Left lung (tissue), 10 donors: ENCODE measurements around the gene C1QTNF9B. TPM values are rescaled to one million over a fixed set of nuclear protein-coding genes. Genes with fewer than 3 reads are reported as not detected.

Experiments used
- ATAC-seq: fragments of 200-7000 bp; cut with Tn5 transposase; one replicate; pipeline ENCODE4 v1.9.1; 2020; ENCODE audit warnings: moderate library complexity
- DNase-seq, 4 donors: peaks; one replicate each; pipeline ENCODE4 v3.0.0-alpha.2; 2013 to 2020
- H3K27ac ChIP-seq, 2 donors: fragments of 200-600 bp; sonication (generic) in 1 of 2; one replicate each; pipeline versions ENCODE4 v1.5.0 to v1.8.0; 2020 to 2021
- H3K27me3 ChIP-seq, 2 donors: fragments of 200-600 bp; sonication (generic) in 1 of 2; one replicate each; pipeline versions ENCODE4 v1.5.0 to v1.8.0; 2020 to 2021
- H3K36me3 ChIP-seq, 2 donors: fragments of 200-600 bp; sonication (generic) in 1 of 2; one replicate each; pipeline versions ENCODE4 v1.5.0 to v1.8.0; 2020 to 2021
- H3K4me1 ChIP-seq, 2 donors: fragments of 200-600 bp; one replicate each; pipeline ENCODE4 v1.8.0; 2021
- H3K4me3 ChIP-seq, 2 donors: fragments of 200-600 bp; sonication (generic) in 1 of 2; one replicate each; pipeline versions ENCODE4 v1.5.0 to v1.8.0; 2020 to 2021; ENCODE audit warnings: mild to moderate bottlenecking in 1 of 2
- H3K9me3 ChIP-seq, 2 donors: fragments of 200-600 bp; sonication (generic) in 1 of 2; one replicate each; pipeline versions ENCODE4 v1.5.0 to v1.8.0; 2020 to 2021
- intact Hi-C, 2 donors: fragments of 100-400 bp; cut with DNase I; formaldehyde crosslinking; loops; one replicate each; pipeline versions ENCODE4 v1.11.2 to v1.14.2; 2022
- polyA plus RNA-seq, 6 donors: library from polyadenylated mRNA; unstranded; fragments of 120-200 nt; gene quantifications; one replicate each; pipeline ENCODE4 v1.2.1, GENCODE V29; 2013; ENCODE audit not compliant: insufficient read length in 6 of 6
- total RNA-seq, 2 donors: library from RNA; stranded (reverse); fragmentation: NEBNext Ultra II Directional; extraction: Animal tissue kit (Norgen Biotek cat#: 25700); gene quantifications; one replicate each; pipeline ENCODE4 v1.2.1, GENCODE V29; 2021
- TF ChIP-seq, protein P1 (sequence below), 2 donors: fragments of 200-600 bp; sonication (generic) in 1 of 2; IDR thresholded peaks; one replicate each; pipeline versions ENCODE4 v1.5.0 to v1.8.0; 2021; ENCODE audit warnings: antibody characterized with exemption in 2 of 2
- donor health status: DM: no; HTN: yes; CAD: no.
- donor health status: DM: no; HTN: no; CAD: no.

Gene C1QTNF9B
- total and polyA plus RNA-seq, 8 donors: 0.34 to 1.6 (median 1.1) TPM; not detected in 1

DNA sequence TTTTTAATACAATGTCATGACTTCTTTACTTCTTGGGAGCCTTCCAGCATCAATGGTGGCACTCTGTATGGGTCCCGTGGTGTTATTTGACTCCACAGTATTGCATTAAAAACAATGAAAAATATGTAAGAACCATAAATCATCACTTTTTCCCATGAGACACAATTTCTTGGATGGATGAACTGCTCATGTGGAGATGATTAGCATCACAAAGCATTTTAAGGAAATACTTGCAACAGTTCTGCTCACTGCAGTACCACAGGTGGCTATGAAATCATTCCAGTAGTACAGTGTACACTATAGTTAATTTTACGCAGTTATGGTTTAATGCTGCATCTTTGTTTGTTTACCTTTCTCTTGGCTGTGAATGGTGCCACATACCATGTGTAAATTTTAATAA is 37.2 kb upstream of the C1QTNF9B start:
- TF ChIP-seq, protein P1, sequence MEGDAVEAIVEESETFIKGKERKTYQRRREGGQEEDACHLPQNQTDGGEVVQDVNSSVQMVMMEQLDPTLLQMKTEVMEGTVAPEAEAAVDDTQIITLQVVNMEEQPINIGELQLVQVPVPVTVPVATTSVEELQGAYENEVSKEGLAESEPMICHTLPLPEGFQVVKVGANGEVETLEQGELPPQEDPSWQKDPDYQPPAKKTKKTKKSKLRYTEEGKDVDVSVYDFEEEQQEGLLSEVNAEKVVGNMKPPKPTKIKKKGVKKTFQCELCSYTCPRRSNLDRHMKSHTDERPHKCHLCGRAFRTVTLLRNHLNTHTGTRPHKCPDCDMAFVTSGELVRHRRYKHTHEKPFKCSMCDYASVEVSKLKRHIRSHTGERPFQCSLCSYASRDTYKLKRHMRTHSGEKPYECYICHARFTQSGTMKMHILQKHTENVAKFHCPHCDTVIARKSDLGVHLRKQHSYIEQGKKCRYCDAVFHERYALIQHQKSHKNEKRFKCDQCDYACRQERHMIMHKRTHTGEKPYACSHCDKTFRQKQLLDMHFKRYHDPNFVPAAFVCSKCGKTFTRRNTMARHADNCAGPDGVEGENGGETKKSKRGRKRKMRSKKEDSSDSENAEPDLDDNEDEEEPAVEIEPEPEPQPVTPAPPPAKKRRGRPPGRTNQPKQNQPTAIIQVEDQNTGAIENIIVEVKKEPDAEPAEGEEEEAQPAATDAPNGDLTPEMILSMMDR (IDR thresholded peaks at IDR 0.05): no peak
- no peaks in the 10 kb centered on the region for H3K4me1 ChIP-seq
- intact Hi-C loops: no loop called here
- H3K27ac ChIP-seq: no peak overlapping the region
- no peaks in the 10 kb centered on the region for H3K27me3 ChIP-seq
- no peak overlapping the region for H3K4me3 ChIP-seq
- no peak for DNase-seq
- H3K9me3 ChIP-seq: peaks cover 0 to 2% of the 10 kb centered on the region in 2 donors
- no peaks in the 10 kb centered on the region for H3K36me3 ChIP-seq
- ATAC-seq: no peak

DNA sequence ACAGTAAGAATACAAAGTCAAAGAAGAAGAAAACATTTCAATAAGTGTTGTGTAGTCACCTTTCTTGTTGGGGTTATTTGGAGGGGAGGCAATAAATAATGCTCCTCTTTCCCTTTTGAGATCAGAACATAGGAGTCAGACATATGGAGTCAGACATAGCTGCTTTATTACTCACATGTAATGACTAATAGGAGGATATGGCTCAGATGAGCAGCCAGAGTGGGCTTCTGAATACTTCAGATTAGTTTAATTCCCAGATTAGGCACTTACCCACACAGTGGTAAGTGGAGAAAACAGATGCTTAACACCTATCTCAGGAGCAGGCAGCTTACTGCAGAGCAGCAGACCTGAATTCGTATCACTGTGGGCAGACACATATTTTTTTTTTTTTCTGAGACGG is 31.7 kb upstream of the C1QTNF9B start:
- Histone ChIP-seq H3K36me3 (no peaks in the 10 kb centered on the region), H3K4me1 (no peaks in the 10 kb centered on the region), H3K27ac (no peak overlapping the region), H3K27me3 (no peaks in the 10 kb centered on the region), H3K4me3 (no peak overlapping the region), H3K9me3 (no peaks in the 10 kb centered on the region)
- ATAC-seq (no peak), DNase-seq (no peak)
- TF ChIP-seq, protein P1 (IDR thresholded peaks at IDR 0.05): no peak
- intact Hi-C loops: no loop called here

DNA sequence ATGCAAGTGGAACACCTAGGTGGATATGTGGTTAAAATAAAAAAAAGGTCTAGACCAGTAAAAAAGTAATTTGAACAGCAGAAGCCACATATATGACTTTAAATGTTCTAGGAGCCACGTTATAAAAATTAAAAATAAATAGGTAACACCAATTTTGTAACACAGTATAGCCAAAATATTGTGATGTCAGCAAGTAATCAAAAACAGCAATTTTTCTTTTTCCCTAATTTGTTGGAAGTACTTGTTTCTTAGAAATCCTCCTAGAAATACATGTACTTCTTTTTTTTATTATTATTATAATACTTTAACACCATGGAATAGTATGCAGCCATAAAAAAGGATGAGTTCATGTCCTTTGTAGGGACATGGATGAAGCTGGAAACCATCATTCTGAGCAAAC is 25.7 kb upstream of the C1QTNF9B start:
- Histone ChIP-seq H3K4me1 (no peaks in the 10 kb centered on the region), H3K27me3 (no peaks in the 10 kb centered on the region), H3K27ac (no peak overlapping the region), H3K4me3 (no peak overlapping the region), H3K36me3 (no peaks in the 10 kb centered on the region), H3K9me3 (no peaks in the 10 kb centered on the region)
- no peak for DNase-seq
- TF ChIP-seq, protein P1 (IDR thresholded peaks at IDR 0.05): no peak
- intact Hi-C loops: loop anchor here in 1 of 2 donors (5.0 kb wide), 1 partner anchor 299 kb away; no protein-coding TSS in a partner anchor
- no peak for ATAC-seq

DNA sequence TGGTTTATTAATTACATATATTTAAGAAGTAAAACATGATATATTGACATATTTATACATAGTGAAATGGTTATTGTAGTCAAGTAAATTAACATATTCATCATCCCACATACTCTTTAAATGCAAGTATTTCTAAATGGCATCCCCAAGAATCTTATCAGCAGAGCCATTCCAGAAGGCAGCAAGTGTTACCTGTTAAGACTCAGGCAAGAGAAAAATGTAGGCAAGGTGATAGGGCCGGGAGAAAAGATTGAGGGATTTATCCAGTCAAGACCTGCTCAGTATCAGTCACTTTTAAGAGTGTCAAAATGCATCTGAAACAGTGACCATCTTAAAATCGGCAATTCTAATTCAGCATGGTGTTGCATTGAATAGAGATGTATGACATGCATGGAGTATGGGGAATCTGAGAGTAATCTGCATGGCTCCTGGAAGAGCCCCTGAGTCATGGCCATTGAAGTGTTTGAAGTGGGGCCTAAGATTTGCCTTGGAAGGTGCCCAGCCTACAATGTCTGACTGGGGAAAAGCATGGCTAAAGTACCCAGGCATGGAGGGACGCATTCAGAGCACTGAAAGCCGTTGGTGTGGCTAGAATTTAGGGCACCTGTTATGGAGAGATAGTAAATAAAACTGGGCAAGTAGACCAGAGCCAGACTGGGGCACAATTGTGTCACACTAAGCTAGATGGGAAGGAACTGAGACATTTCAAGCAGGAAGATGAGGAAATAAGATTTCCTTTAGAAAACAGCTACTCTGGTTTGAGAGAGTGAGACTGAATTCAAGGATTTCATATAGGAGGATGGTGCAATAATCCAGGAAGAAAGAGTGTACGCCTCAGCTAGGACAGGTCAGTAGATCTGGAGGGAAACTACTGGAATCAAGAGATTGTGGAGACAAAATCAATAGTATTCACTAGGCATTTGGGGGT is 25.0 kb upstream of the C1QTNF9B start:
- no peak overlapping the region for H3K4me3 ChIP-seq
- ATAC-seq (peak; percentile 96), DNase-seq (no peak)
- no peaks in the 10 kb centered on the region for H3K36me3 ChIP-seq
- no peaks in the 10 kb centered on the region for H3K4me1 ChIP-seq
- no peaks in the 10 kb centered on the region for H3K9me3 ChIP-seq
- no peaks in the 10 kb centered on the region for H3K27me3 ChIP-seq
- TF ChIP-seq, protein P1 (IDR thresholded peaks at IDR 0.05): no peak
- intact Hi-C loops: loop anchor here in 1 of 2 donors (5.0 kb wide), 1 partner anchor 300 kb away; no protein-coding TSS in a partner anchor
- H3K27ac ChIP-seq: peak overlapping the region in 1 of 2 donors; percentile 43

DNA sequence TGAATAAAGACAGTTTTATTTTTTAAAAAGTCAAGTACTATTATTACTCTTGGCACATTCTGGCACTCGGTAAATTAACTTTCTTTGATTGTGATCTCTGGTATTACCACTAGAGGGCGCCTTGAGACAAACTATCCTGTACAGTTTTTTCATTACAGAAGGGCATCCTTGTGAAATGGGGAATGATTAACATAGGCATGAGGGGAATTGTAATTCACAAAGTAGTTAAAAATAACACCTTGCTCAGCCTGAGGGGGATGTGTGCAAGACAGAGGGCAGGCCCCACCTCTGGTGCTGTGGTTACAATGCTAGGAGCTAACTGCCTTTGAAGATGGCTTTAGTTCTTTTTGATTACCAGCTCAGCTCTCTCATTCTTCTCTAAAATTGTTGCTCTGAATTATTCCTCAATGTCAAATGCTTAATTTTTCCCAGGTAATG is 24.2 kb upstream of the C1QTNF9B start:
- Histone ChIP-seq H3K27ac (no peak overlapping the region), H3K4me1 (no peaks in the 10 kb centered on the region), H3K27me3 (no peaks in the 10 kb centered on the region), H3K4me3 (no peak overlapping the region), H3K36me3 (no peaks in the 10 kb centered on the region), H3K9me3 (no peaks in the 10 kb centered on the region)
- peak; percentile 90 for ATAC-seq
- TF ChIP-seq, protein P1 (IDR thresholded peaks at IDR 0.05): peak; percentile 60 to 74
- intact Hi-C loops: loop anchor here in 1 of 2 donors (5.0 kb wide), 1 partner anchor 301 kb away; no protein-coding TSS in a partner anchor
- peak in 2 of 4 donors; percentile 47 to 61 for DNase-seq
